A204.1 (cell line): ENCODE measurements around the gene AGBL3.
A peak's percentile ranks its signal among the peaks of the same experiment; 100 is the strongest.
"Not testable (repeated sequence)": the region's sequence is repeated elsewhere in the genome, so short reads cannot be mapped to it uniquely, and the experiment has no call there.

Source experiments
- FAIRE-seq: peaks from 2 replicates; lab custom pipeline; 2012; peaks lifted over from hg19 to GRCh38; lab: Jason Lieb, UNC

The AGBL3 gene

DNA sequence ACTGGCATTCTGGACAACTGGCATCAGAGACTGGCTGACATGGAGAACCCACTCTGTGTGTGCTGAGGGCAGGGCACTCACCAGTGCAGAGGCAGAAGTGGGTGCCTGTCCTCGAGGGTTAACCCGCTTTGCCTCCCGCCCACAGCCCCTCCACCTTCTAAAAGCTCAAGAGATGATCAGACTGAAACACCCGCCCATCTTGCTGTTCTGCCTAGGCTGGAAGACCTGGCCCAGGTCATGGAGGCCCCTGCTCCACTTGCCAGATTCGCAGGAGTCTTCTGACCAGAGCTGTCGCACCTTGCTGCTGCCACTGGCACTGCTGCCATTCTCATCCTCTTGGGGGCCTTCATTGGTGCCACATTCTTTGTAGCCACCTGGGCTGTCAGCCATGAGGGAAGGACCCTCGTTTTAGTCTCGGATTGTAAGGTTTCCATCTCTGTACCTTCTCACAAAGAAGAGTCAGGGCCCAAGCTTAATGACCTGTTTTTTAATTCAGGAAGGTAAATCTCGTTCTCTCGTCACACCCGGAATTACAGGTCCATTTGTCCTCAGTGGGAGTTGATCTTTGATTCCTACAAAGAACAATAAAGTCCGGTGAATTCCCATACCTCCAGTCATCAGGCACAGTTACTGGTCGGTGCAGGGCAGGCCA, 182.3 kb downstream of the AGBL3 start:
- FAIRE-seq, result no peak

- FAIRE-seq, result peak; percentile 23
These were observed 183.0 kb downstream of the AGBL3 start for GRCh38 chr7:135169141-135169963.

DNA sequence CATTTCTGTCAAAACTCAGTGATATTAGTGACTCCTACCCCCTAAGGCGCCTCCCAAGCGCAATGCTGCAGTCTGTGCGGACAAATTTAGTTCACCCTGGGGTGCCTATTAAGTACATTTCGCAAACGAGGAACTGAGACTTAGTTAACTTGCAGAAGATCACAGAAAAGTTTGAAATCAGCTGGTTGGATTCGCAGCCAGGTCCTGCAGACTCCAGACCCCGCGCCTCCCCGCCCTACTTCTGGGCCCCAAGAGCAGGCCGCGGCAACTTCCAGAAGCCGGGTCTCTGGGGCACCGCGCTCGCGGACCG, 183.6 kb downstream of the AGBL3 start:
- FAIRE-seq, result no peak

- no peak for FAIRE-seq
These were observed 184.1 kb downstream of the AGBL3 start, which contains the start of gene CYREN for GRCh38 chr7:135170274-135170997. Gene CYREN, minus strand, starts transcription at chr7:135170707. Its CDS starts 1,785 bp downstream, at chr7:135168922.

DNA sequence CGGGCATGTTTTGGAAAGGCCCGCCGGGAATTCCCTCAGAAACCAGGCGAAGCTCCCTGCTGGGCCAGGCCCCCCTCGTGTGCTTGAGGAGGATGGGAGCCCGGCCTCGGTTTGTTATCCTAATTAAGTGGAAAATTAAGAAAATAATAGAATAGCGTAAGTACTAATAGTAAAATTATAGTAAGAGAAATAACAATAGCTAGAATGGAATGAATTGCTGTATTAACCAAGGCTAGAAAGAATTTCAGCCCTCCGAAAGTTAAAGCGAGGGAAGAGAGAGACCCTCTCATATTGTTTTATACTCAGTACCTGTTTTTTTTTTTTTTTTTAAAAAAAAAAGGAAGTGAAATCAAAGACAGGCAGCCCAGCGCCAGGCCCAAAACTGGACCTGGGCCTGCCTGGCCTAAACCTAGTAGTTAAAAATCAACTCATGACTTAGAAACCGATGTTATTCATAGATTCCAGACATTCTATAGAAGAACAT, 184.7 kb downstream of the AGBL3 start:
- FAIRE-seq, result not testable (repeated sequence)

DNA sequence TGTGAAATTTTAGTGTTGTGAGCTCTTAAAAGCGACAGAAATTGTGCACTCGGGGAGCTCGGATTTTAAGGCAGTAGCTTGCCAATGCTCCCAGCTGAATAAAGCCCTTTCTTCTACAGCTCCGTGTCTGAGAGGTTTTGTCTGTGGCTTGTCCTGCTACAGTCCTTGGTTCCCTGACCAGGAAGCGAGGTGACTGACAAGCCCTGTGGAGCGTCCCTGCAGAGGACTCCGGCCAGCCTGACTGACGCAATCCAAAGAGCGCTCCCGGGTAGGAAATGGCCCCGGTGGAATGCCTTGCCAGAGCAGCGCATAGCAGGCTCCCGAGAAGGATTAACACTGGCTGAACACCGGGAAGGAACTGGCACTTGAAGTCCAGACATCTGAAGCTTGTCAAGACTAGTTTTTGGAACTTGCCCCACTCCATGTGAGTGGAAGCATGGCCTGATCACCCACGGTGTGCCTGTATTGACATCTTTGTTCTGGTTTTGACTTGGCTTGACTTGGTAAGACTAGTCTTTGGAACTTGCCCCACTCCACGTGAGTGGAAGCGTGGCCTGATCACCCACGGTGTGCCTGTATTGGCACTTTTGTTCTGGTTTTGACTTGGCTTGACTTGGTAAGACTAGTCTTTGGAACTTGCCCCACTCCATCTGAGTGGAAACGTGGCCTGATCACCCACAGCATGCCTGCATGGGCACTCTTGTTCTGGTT, 185.4 kb downstream of the AGBL3 start:
- FAIRE-seq, result not testable (repeated sequence)

GRCh38 chr7:135173916-135174315, 187.6 kb downstream of the AGBL3 start:
- not testable (repeated sequence) for FAIRE-seq

DNA sequence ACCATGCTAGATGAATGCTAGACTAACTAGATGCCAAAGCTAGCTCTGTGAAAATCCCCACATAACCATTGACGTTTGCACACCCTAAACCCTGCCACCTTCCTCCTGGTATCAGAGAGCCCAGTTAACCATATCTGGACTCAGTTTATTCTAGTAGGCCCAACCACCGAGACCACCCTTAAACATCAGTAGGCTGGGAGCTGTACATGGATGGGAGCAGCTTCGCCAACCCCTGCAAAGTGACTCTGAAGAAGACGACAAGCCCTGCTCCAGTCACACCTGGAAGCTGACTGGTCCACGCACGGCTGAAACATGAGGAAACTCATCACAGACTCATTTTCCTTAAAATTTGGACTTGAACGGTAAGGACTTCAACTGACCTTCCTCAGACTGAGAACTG, 188.6 kb downstream of the AGBL3 start:
- FAIRE-seq, result no peak

GRCh38 chr7:135175931-135176330, 189.6 kb downstream of the AGBL3 start:
- FAIRE-seq, result no peak

DNA sequence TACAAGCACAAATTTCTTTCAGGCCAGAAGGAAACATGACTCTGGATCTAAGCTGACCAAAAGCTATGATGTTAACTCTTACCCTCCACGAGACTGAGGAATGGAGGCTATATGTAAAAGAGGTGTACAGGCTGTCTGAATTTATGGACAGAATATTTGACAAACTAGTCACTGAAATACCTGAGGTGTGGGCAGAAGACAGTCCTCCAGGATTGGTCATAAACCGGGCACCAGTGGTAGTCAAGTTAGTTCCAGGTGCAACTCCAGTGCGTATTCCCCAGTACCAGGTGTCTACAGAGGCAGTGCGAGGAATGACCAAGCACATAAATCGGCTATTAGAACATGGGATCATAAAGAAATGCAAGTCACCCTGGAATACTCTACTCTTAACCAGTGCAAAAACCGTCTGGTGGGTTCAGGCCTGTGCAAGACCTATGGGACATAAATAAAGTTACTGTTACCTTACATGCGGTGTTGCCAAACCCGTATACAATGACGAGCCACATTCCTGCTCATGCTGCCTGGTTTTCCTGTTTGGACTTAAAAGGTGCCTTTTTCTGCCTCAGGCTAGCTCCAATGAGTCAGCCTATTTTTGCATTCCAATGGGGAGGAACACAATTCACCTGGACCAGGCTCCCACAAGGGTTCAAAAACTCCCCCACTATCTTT, 190.9 kb downstream of the AGBL3 start:
- FAIRE-seq, result no peak

DNA sequence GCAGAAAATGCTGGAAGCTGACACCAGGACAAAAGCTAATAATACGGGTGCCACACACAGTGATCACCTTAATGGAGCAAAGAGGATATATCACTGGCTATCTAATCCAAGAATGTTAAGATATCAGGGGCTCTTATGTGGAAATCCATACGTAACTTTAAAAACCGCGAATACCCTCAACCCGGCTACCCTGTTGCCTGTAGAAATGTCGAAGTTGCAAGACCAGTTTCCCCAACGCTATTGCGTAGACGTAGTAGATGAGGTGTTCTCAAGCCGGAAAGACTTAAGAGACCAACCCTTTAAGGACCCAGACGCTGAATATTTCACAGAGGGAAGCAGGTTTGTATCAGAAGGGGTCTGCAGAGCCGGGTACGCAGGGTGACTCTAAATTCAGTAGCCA, 192.1 kb downstream of the AGBL3 start:
- FAIRE-seq, result no peak

- FAIRE-seq, result no peak
These were observed 193.1 kb downstream of the AGBL3 start for GRCh38 chr7:135179321-135179925.

- no peak for FAIRE-seq
These were observed 193.8 kb downstream of the AGBL3 start for GRCh38 chr7:135180122-135180521.

- no peak for FAIRE-seq
These were observed 195.1 kb downstream of the AGBL3 start for GRCh38 chr7:135181261-135181928.

DNA sequence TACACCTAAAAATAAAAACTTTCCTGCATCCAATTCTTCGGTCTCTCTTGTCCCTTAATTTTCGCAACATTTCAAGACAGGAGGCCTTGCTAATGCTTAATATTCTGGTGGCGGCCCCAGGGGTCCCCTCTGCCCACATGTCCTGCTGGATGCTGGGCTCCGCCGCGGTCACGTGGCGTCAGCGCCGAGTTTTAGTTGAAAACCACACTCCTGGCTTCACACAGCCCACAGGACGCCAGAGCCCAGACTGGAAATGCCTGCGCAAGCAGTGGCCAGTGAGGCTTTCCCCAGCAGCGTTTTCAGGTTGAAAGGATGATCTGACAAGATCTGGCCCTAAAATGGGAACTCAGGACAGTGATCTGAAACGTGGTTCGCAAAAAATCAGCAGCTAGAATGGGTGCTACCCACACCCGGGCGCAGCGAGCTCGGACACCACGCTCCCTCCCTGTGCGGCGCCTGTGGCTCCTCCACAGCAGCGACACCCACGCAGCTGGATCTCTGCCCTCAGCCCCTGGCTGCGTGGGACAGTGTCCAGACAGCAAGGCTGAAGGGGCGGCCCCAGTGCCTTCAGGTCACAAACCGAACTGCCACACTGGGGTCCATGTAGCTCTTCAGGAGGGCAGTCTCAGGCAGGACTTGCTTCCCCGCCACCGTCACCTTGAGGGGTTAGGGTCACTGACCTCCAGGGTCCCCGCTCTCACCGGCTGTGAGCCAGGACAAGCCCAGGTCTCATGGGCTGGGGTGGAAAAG, 195.8 kb downstream of the AGBL3 start:
- FAIRE-seq, result no peak

- no peak for FAIRE-seq
These were observed 197.2 kb downstream of the AGBL3 start for GRCh38 chr7:135183478-135183877.

DNA sequence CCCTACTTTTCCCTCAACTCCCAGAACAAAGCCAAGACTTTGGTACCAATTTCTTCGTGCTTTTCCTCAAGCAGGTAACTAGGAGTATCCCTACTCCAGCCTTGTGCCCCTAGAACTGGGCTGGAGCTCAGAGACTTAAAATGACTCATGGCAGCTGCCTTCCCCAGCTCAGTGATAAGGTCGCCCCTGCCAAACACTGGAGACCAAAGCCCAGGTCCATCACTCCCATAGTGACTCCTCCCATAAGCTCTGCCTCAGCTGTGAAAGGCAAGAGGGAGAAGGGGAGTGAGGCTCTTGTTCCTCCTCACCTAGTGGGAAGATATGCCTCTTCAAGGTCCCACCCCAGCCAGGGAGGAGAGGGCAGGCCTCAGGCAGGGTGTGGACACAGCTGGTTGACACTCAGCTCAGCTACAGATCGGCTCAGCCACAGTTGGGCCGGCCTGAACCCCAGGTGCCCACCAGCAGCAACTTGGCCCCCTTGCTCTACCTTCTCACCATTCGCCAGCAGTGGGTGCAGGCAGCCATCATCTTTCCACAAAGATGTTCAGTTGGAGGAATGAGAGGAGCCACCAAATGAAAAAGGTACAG, 198.0 kb downstream of the AGBL3 start:
- no peak for FAIRE-seq
